ENCODE measurements around the gene SPRED1. TPM values are rescaled to one million over a fixed set of nuclear protein-coding genes. Genes with fewer than 3 reads are reported as not detected.

Gene SPRED1
- total RNA-seq, 1 experiment from 2014 or later: 46.1 TPM

DNA sequence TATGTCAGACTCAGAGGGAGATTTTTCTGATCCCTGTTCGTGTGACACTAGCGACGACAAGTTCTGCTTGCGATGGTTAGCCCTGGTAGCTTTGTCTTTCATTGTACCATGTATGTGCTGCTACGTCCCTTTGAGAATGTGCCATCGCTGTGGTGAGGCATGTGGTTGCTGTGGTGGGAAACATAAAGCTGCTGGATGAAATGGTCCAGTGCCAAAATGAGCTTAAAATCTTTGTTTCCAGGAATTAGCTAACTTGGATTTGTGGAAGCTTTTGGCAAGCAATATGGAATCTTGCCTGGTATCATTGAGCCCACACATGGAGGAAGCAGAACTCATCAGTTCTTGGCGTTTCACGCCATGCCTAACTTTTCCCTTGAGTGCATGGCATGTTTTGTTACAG lies 98.8 kb downstream of the SPRED1 start:
- no peak for DNase-seq (ENCODE audit: low read depth)

DNA sequence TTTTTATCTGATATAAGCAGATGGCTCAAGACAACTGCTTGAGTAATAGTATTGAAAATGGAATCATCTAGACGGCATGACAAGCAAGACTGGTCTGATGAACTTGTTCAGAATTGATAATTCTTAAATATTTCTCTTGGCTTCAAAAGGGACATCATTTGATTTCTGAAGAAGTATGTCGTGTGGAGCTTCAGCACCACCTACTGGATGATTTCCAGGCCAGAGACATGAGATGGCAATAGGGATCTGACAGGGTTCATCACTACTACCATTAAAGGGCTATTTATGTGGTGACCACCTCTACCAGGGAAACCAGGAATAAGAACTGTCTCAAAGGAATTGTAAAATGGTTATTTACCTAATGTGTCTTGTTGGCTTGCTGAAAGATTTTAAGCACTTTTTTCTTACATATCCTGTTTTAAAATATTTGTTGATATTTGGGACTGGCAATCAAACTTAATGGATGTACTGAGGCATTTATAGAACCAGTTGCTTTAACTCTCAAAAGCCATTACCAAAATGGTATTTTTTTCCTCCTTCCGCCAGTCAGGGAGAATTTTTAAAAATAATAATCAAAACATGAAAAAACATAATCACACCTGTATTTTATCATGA lies 101.8 kb downstream of the SPRED1 start:
- DNase-seq (ENCODE audit: low read depth): peak; percentile 75

DNA sequence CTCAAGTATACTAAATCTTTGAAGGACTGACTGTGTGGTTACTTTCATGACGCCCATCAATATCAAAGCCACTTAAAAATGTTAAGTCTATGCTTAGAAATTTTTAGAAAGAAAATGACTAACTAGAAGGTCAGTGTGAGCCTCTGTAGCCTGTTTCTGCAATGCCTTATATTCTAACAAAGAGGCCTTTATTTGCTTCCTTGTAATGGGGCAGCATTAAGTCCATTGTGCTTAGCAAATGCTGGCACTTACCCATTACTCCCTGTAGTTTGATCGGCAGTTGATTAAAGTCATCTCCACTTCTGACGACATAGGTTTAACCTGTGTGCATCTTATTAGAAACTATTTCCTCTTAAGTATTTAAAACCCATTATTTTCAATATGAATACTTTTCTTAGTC lies 109.7 kb downstream of the SPRED1 start:
- no peak for DNase-seq (ENCODE audit: low read depth)

DNA sequence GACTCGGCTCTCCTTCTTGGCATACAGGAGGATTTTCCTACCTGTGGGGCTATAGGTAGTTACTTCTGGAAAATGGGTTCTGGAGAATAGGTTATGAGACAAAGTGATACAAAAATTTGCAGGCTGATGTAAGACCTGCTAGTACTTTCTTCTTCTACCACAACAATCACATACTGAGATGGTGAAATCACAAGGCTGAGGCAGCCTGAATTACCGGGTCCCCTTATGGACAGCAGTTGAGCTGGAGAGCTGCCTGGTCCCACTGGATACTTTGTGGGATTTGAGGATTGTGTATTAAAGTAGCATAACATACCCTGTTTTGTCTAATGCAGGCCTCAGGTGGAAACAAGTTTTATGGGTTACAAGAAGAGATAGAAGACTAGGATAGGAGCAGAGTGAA lies 114.8 kb downstream of the SPRED1 start:
- DNase-seq (ENCODE audit: low read depth): no peak

DNA sequence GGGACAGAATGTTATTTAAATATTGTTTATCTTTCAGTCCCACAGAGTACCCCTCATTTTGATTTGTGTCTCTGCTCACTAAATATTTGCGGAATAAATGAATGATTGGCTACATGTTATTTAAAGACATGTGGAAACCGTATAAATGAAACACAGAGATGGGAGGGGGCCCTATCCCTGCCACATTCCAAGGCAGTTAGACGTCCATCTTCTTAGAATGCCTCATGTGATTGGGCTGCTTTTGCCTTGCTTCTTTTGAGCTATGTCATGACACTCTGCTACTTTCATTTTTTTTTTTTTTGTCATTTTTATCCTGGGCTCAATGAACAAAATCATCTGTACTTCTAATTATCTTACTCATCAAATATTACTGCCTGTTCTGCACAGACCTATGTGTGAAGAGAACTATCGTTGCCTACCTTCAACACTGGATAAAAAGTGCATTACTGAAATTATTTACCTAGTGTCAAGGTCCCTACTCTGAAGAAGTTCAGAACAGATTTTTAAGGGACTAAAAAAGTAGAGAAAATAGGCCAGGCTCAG lies 117.4 kb downstream of the SPRED1 start:
- no peak for DNase-seq (ENCODE audit: low read depth)

DNA sequence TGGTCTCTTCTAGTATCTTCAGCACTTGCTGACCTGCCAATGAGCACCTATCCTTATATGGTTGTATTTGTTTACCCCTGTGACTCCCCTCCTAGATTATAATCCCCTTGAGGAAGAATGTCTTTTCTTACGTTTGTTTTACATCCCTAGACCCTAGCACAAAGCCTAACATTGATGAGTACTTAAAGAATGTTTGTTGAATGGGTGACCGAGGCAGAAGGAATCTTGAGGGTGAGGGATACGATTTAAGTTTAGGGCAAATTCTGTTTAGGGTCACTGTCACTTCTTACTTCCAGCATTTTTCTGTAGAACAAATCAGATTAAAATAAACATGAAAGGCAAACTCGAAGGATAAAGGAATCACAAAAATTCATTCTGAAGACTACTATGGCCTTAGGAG lies 120.4 kb downstream of the SPRED1 start:
- DNase-seq (ENCODE audit: low read depth): no peak

DNA sequence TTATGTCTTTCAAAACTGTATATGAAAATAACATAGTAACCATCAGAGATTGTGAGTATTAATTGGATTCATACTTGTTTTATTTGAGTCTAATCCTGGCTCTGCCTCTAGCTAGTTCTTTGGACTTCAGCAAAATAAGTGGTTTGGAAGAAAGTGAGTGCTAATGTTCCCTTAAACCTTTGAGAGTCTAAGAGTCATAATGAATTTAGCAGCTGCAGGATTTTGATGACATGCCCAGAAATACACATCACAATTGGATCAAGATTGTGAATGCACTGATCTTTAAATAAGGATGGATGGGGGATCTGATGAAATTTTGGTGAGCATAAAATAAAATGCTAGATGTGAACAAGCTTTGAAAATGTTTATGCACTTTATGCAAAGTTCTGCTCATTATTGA lies 121.4 kb downstream of the SPRED1 start:
- no peak for DNase-seq (ENCODE audit: low read depth)

DNA sequence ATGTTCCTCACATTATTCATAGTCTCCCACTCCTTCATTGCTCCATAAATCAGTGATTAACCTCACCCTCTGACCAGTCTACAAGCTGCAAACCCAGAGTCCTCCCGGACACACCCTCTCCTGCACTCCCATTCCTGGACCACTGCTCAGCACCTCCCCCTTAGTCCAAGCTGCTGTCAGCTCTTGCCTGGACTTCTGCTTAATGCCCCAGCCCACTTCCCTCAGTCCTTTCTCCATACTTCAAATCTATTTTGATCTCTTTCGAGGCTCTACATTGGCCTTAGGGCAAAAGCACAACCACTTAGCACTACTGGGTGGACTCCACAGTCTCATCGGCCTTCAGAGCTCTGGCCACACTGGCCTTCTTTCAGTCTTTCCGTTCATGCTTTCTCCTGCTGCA lies 121.9 kb downstream of the SPRED1 start:
- no peak for DNase-seq (ENCODE audit: low read depth)

DNA sequence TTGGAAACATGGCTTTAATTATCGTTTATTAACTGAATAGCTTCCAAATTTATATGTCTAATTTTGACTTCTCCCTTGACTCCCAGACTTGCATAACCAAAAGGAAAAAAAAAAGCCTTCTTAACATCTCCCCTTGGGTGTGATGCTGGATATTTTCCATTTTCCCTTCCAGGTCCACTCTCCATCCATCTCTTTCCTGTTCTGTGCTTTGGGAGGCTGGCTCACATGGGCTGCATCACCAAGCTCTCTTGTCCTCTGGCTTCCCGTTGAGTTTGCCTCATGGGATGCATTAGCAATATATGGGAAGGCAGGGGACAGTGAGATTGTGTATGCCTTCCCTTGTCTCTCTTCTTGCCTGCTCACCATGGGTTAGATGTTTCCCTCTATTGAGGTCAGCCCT lies 123.4 kb downstream of the SPRED1 start:
- DNase-seq (ENCODE audit: low read depth): no peak

DNA sequence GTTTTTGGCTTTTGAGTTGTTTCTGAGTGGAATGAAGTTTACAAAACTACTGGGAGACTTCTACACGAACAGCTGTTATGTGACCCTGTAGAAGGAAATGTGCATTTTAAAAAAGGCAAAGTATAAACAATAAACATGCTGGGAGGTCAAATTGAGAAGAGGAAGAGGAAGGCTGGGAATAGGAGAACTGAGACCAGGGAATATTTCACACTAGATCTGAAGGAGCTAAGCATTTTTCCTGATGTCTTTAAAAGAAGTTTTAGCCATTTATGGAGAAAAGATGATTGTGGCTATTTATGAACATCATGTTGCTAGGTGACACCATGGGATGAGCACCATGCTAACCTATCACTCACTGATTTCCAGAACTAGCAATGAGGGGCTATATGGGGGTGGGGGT lies 125.0 kb downstream of the SPRED1 start:
- DNase-seq (ENCODE audit: low read depth): no peak

DNA sequence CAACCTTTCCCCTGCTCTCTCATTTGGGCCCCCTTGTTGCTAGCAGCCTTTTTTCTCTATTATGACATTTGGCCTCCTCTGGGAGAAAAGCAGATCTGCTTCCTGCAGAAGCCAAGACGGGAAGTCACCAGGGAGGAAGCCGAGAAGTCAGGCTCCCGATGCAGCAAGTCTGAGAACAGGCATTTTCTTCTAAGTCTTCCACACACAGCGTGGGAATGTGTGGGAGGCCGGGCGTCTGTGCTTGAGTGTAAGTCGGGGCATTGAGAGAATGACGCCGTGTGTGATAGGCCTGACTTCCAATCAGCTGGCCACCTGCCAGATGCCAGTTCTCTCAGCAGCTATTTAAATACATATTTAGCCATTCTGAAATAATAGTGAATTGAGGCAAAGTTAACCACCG lies 125.5 kb downstream of the SPRED1 start:
- DNase-seq (ENCODE audit: low read depth): no peak

DNA sequence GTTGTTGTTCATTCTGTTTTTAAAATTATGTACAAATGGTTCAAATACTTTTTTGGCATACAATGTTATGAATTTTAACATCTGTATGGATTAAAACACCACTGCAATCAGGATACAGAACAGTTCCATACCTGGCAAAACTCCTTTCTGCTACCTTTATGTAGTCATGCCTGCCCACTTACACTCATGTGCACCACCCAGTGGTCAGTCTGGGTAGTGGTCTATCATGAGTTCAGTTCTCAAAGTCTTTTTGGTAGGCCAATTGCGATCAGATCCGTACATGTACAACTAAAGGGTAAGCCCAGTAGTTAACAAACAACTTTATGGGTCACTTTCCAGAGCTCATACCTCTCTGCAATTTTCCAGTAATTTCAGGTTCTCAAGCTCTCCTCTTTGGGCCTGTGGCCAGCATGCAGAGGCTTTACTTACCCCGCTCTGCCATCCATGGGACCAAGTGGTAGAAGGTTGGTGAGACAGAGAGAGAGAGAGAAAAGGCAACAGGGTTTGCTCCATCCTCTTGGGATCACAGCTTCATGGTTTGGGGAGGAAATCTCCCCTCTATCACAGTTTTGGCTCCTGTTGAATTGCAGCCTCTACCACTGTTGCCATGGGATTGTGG lies 137.4 kb downstream of the SPRED1 start:
- peak; percentile 47 for DNase-seq (ENCODE audit: low read depth)

DNA sequence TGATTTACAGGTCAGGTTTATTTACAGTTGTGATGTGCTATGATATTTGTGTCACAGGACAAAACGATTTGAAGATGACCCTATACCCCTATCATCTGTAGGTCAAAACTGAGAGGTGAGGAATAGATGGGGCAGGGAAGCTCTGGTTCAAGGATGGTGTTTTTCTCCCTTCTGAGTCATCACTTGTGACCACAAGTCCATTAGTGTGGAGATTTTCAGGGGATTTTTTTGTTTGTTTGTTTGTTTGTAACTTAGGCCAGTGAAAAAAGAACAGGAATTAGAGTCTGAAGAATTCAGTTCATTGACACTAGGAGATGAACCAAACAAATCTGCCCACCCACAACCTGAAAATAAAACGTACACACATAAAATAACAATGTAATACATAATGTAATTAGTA lies 138.6 kb downstream of the SPRED1 start:
- peak; percentile 58 for DNase-seq (ENCODE audit: low read depth)

DNA sequence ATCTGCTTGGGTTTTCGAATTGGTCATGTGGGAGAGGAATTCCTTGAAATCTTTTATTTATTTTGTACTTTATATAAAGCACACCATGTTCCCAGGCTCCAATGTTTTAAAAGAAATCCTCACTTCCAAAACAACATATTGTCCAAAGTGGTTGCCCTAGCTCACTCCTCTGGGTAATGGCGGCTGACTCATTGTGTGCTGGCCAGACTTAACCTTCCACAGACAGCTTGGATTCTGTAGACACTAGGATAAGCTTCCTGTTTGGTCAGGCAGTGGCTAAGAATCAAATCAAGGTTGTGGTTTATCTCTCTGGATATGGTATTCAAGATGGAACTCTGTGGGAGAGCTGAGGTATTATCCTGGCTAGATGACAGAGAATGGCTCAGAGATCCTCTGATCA lies 145.5 kb downstream of the SPRED1 start:
- DNase-seq (ENCODE audit: low read depth): peak; percentile 100

DNA sequence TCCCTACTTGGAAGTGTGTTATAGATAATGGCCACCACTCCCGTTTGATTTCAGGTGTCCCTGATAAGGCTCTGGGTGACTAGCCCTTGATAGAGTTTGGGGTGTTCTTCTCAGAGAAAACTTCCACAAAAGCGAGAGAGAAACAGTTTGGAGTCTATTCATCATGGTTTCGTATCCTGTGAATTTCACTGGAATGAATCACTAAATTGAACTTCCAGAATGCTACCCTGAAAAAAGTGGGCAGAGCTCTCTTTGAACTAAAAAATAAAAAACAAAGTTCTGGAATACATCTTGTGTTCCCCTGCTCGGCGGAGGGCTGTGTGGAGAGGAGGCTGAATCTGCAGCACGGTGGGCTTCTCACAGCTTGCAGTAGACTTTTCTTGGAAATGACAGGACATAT lies 148.5 kb downstream of the SPRED1 start:
- peak; percentile 54 for DNase-seq (ENCODE audit: low read depth)

DNA sequence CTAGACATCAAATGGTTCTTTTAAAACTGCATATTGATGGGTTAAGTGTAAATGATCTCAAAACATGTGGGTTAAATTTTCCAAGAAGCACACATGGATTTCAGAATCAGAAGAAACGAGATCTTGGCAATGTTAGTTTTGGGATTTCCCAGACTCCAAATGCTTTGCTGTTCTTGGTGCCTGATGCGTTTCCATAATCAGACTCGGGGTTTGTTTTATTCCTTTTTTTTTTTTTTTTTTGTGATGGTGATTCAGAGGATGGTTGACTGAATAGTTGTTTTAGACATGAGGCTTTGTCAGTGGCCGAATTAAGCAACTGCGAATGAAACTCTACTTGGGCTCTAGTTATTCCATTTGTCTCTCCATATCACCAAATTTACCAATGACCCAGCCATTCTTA lies 149.1 kb downstream of the SPRED1 start:
- DNase-seq (ENCODE audit: low read depth): no peak

DNA sequence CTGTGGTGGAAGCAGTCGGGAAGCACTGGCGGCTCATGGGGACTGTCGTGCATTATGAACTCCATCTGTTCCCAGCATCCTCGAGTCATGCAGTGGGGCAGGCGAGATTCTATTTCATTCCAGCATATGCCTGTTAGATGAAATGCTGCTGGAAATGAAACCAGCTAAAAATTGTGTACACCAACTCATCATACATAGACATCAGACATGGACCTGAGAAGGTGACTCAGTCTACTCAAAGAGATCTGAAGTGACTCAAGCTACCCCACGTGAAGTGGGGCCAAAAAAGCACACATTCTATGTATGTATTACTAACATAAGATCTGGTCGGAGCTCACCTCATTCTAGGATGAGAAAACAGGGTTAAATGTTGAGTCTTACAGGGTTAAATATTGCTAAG lies 153.8 kb downstream of the SPRED1 start:
- DNase-seq (ENCODE audit: low read depth): peak; percentile 12

Other genes starting within 250 kb of the SPRED1 start
- 5.2 and 19.5 TPM in 2 replicates for gene FAM98B, start 201.3 kb downstream of the SPRED1 start, total RNA-seq (2014; rRNA removed)

Data from LHCN-M2 (cell line).